NCI-H187 (cell line): Measurements from ENCODE around the gene GABRD.
A peak's percentile ranks its signal among the peaks of the same experiment; 100 is the strongest.

Experiments
- DNase-seq, 2 experiments: peaks; one replicate each; lab custom pipeline; 2025; lab: John Stamatoyannopoulos, UW

The GABRD gene

GRCh38 chr1:1985375-1986050 is 33.6 kb upstream of the GABRD start:
- DNase-seq, result no peak

DNA sequence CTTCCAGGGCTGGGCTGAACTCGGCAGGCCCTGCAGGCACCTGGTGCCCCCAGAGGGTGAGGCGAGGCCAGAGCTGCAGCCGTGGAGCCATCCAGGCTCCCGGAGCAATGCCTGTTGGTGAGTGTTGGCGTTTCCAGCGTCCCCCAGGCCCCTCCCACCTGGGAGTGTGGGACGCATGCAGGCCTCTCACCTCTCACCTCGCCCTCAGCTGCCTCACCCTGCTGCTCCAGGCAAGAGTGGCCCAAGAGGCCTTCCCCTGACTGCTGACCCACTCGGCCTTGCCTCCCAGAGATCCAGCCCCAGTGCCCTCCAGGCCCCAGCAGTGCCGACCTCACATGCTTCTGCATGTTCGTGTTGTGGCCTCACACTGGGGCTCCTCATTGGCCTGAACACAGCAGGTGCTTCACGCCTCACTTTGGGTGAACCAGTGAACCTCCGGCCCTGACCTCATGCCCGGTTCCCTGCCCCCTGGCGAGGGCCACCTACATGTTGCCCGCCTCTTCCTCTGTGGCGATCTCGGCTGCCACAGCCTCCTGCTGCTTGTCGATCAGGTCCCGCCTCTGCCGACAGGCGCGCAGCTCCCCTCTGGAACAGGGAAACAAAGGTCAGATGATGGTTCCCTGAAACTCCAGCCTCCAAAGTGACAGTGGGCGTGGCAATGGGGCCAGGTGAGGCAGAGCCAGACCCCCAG is 32.5 kb upstream of the GABRD start:
- DNase-seq, result no peak

- DNase-seq, result no peak
Measured at GRCh38 chr1:1987142-1987510, 32.0 kb upstream of the GABRD start.

- DNase-seq, result no peak
Measured at GRCh38 chr1:1988061-1988945, 30.8 kb upstream of the GABRD start.

- DNase-seq, result no peak
Measured at GRCh38 chr1:1989102-1989542, 30.0 kb upstream of the GABRD start.

DNA sequence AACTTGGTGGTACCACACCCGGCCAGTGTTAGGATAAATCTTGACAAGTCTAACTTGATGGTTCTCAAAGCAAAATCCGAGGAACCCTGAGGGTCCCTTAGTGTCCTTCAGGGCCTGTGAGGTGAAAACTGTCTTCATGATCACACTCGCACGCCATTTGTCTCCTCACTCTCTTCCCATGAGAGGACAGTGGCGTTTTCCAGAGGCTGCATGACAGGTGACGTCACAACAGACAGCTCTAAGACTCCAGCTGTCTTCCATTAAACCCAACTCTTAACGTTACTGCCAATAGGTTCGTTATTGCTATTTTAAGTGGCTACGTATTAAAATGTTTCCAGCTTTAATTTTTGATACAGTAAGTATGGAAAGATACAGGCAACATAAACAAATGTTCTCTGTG is 29.4 kb upstream of the GABRD start:
- DNase-seq, result no peak

DNA sequence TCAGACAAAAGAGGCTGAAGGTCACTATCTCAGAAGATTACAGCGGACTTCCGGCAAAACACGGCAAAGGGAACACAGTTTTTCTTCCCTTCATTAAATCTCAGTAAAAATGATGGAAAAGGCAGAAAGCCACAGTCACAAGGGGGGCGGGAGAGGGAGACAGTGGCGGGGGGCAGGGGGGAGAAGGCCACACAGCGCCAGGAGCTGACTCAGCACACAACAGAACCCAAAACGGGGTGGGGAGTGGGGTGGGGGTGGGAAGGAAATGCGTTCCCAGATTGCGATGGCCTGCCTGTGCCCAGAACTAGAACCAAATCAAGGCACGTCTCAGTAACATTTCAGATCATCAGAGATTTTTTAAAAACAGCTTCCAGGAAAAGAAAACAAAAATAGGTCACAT is 28.9 kb upstream of the GABRD start:
- DNase-seq, result no peak

DNA sequence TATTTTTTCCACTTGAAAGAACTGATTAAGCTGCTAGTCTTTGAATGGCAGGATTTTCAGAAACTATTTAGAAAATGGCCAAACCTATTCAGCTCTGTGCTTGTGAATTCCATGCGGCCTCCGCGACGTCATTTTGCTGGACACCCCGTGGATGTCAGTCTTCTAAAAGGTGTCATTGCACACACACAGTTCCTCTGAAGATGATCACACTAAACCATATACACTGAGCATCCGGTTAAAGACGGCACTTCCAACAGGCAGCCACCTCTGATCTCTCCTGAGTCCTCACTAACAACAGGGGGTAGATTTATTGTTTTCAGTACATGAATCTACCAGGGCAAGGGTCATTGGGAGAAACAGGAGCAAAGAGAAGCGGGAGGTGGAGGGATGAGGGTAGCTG is 24.6 kb upstream of the GABRD start:
- no peak for DNase-seq

DNA sequence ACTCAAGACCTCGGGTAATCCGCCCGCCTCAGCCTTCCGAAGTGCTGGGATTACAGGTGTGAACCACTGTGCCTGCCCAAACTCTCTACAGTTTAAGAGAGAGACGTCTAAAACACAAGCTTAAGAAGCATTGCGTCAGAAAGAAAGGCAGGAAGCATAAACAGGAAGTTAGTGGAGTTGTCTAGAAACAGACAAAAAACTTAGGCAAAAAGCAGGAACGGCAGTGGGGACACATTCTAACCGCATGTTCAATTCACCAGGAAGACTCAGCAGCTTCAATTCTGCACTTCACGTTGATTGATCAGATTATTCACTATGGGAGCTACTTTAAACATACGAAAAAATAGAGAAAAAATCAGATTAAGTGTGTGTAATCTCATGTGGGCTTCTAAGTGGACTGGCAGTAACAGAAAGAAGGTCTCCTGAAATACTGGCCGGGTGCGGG is 22.9 kb upstream of the GABRD start:
- no peak for DNase-seq

DNA sequence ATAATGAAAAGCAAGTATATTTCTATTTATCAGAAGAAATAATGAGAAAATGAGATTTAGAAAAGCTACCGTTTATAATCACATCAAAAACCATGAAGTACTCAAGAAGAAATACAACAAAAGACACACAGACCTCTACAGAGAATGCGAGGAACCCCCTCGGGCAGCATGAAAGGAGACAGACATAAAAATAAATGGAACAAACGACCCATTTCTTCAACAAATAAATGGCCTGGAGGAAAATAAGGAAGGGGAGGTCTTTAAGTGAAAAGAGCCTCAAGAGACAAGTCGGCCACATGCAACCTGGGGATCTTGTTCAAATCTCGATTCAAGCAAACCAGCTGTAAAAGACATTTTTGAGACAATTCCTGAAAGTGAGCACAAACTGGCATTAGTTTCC is 21.6 kb upstream of the GABRD start:
- no peak for DNase-seq

DNA sequence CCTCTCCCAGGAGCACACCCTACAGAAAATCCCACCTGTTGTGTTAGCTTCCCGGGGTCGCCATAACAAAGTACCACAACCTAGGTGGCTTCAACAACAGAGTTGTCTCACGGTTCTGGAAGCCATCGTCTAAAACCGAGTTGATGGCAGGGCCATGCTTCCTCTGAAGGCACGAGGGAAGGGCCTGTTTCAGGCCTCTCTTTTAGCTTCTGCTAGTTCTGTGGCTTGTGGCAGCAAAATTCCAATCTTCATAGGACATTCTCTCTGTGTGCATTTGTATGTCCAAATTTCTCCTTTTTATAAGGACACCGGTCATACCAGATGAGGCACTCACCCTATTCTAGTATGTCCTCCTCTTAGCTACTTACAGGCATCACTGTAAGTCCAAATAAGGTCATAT is 18.7 kb upstream of the GABRD start:
- DNase-seq, result no peak

DNA sequence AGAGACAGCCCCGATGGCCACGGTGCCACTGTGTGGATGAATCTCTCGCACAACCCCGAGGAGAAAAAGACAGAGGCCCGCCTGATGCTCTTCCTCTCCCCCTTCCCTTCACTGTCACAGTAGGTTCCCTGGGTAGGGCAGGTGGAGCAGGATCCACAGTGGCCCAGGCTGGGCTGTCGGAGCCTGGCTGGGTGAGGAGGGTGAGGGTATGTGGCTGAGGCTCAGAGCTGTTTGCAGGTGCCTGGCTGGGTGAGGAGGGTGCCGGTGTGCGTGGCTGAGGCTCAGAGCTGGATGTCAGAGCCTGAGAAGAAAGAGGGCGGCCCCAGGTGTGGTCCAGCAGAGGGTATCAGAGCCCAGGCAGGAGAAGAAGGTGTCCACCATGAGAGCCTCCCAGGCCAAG is 18.3 kb upstream of the GABRD start:
- DNase-seq, result no peak

- no peak for DNase-seq
Measured at GRCh38 chr1:2001773-2002411, 17.3 kb upstream of the GABRD start.

- peak; percentile 21 to 58 for DNase-seq
Measured at GRCh38 chr1:2003541-2004131, 15.5 kb upstream of the GABRD start, which contains the start of gene CFAP74. Gene CFAP74, minus strand, starts transcription at chr1:2003786. Its CDS starts 12,830 bp downstream, at chr1:1990956.

GRCh38 chr1:2004856-2005255 is 14.3 kb upstream of the GABRD start:
- no peak for DNase-seq

DNA sequence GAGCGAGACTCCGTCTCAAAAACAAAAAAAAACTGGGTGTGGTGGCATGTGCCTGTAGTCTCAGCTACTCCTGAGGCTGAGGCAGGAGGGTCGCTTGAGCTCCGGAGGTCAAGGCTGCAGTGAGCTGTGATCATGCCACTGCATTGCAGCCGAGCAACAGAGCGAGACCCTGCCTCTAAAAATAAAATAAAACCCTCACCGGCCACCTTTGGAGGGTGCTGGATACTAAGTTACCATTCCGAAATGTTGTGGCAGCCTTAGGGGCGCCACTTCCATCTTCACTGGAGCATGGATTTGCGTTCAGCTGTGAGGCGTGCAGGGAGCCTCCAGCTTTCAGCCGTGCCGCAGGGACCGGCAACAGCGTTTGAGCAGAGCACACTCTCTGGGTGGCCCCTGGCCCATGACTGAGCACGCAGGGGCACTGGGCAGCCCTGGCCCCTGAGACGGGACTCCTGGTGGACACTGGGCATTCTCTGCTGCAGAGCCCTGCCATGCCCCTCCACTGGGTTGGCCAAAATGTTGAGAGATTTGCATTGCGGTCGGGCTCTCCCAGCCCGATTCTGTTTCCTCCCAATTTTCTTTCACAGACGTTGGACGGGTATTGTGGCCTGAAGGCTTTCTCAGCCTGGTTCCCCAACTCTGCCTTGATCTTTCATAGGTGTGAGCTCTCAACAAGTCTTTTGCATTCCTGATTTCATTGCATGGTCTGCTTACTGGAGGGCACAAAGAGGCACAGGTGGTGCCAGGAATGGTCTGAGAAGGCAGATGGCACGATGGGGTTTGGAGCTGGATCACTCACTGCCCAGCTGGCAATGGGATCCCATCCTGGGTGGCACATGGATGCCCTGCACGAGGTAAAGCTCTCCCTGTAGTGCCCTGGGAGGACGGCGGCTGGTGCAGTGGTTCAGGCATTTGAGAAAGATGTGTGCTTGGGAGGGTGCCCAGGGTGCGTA is 9.8 kb upstream of the GABRD start:
- no peak for DNase-seq

- DNase-seq, result no peak
Measured at GRCh38 chr1:2014181-2014580, 5.0 kb upstream of the GABRD start.

GRCh38 chr1:2014741-2015735 is 4.1 kb upstream of the GABRD start:
- DNase-seq, result no peak

DNA sequence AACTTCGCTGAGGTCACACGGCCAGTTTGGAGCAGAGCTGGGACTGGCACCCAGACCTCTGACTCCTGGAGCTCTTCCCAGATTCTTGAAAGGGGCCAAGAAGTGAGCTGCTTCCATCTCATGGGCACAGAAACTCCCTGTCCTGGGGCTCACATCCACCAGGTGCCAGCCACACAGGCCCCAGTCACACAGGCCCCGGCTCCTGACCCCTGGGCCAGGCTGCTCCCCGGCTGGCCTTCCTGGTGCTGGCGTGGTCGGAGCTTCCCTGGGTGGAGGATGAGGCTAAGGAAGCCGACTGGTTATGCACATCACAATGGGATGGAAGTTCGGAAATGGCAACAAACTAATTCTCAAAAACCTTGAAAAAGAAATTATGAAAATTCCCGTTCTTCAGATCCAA is 3.0 kb upstream of the GABRD start:
- DNase-seq, result no peak
